AG09309 (cell line): Measurements from ENCODE around the gene IAH1.

Source experiments
- DNase-seq: peaks from one replicate; pipeline ENCODE4 v3.0.0-alpha.2; 2010; ENCODE audit warnings: low read depth
- H3K4me3 ChIP-seq: 2 replicates; pipeline ENCODE4 v1.5.1; 2011; ENCODE audit warnings: mild to moderate bottlenecking, low read depth, low read length, moderate library complexity; ENCODE audit not compliant: control insufficient read depth
- CTCF ChIP-seq: IDR thresholded peaks from 2 replicates; pipeline ENCODE4 v1.5.1; 2011; ENCODE audit warnings: mild to moderate bottlenecking, low read depth, low read length, inconsistent platforms; ENCODE audit not compliant: insufficient read depth, control insufficient read depth; ENCODE audit errors: missing control alignments

The IAH1 gene

GRCh38 chr2:9483107-9483506 lies 8.8 kb downstream of the IAH1 start:
- no peak for DNase-seq
- TF ChIP-seq CTCF, result no peak
- H3K4me3 ChIP-seq, result no peak overlapping the region

GRCh38 chr2:9484533-9484932 lies 10.2 kb downstream of the IAH1 start:
- TF ChIP-seq CTCF, result no peak
- DNase-seq, result no peak
- no peak overlapping the region for H3K4me3 ChIP-seq

- peak; percentile 28 for DNase-seq
- no peak overlapping the region for H3K4me3 ChIP-seq
- no peak for TF ChIP-seq CTCF
Observed at GRCh38 chr2:9488583-9489547, 14.5 kb downstream of the IAH1 start.

GRCh38 chr2:9490789-9491188 lies 16.4 kb downstream of the IAH1 start:
- no peak for DNase-seq
- TF ChIP-seq CTCF, result no peak
- H3K4me3 ChIP-seq, result no peak overlapping the region

- no peak for DNase-seq
- H3K4me3 ChIP-seq, result no peak overlapping the region
Observed at GRCh38 chr2:9492927-9493326, 18.6 kb downstream of the IAH1 start.

GRCh38 chr2:9493478-9493877 lies 19.1 kb downstream of the IAH1 start:
- DNase-seq, result no peak
- no peak overlapping the region for H3K4me3 ChIP-seq
- no peak for TF ChIP-seq CTCF

More at GRCh38 chr2:9492927-9493326, 18.6 kb downstream of the IAH1 start:
- no peak for TF ChIP-seq CTCF

GRCh38 chr2:9494081-9494480 lies 19.7 kb downstream of the IAH1 start:
- DNase-seq, result no peak
- TF ChIP-seq CTCF, result no peak
- H3K4me3 ChIP-seq, result no peak overlapping the region
